ENCODE measurements around the gene DYRK1B. TPM values are rescaled to one million over a fixed set of nuclear protein-coding genes. Genes with fewer than 3 reads are reported as not detected.
"Not testable (repeated sequence)": the region's sequence is repeated elsewhere in the genome, so short reads cannot be mapped to it uniquely, and the experiment has no call there.

Gene DYRK1B
- total RNA-seq, 1 donor from 2014 or later = 18.3 TPM

GRCh38 chr19:39818626-39819097 is 15.3 kb downstream of the DYRK1B start:
- ATAC-seq = no peak
- no peak for DNase-seq (ENCODE audit: low spot score)
- intact Hi-C loops (cut with DNase I) = no loop called here

DNA sequence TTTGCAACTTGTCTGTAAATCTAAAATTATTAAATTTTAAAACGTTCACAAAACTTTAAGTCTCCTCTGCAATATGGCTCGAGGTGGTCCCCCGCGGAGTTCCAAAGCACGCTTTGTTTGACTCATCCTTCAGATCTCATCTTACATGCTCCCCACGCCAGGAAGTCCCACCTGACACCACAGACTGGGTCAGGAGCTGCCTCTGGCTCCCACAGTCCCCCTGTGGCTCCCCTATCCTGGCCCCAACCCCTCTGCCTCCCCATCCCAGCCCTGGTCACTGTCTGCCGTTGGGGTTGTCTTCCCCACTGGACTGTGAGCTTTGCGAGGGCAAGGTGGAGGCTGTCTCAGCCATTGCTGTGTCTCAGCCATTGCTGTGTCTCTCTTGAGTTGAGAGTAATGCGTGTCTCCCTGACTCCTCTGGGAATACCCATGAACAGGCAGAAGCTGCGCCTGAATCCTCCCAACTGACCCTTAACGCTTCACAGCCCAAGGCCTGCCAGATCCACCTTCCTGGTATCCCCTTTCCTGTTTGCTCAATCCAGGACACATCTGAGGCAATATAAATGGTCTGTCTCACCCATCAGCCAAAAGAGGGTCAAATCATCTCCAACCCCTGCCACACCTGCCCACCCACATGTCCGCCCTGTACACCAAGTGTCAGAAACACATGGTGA is 15.9 kb downstream of the DYRK1B start:
- DNase-seq (ENCODE audit: low spot score) = no peak
- no peak for ATAC-seq
- intact Hi-C loops (cut with DNase I) = no loop called here

GRCh38 chr19:39816287-39817048 is 17.5 kb downstream of the DYRK1B start:
- no peak for DNase-seq (ENCODE audit: low spot score)
- no peak for ATAC-seq
- intact Hi-C loops (cut with DNase I) = no loop called here

DNA sequence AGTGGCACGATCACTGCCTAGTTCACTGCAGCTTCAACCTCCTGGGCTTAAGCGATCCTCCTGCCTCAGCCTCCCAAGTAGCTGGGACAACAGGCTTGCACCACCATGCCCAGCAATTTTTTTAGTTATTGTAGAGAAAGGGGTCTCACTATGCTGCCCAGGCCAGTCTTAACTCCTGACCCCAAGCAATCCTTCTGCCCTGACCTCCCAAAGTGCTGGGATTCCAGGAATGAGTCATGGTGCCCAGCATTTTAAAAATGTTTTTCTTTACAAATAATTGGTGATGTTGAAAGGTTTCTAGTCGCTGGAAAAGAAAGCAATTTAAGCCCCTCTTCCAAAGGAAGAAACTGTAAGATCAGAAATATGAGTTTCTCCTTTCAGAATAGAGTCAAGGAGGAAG is 19.4 kb downstream of the DYRK1B start:
- DNase-seq (ENCODE audit: low spot score) (no peak), ATAC-seq (no peak)
- intact Hi-C loops (cut with DNase I) = no loop called here

DNA sequence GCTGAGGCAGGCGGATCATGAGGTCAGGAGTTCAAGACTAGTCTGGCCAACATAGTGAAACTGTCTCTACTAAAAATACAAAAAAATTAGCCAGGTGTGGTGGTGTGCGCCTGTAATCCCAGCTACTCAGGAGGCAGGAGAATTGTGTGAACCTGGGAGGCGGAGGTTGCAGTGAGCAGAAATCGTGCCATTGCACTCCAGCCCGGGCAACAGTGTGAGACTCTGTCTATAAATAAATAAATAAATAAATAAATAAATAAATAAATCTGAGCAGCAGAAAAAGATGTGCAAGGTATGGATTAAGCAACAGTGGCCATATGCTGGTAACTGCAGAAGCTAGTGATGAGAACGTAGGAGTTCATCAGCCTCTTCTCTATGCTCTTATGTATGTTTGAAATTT is 19.9 kb downstream of the DYRK1B start:
- intact Hi-C loops (cut with DNase I); DNase-seq (ENCODE audit: low spot score); ATAC-seq: not testable (repeated sequence)

DNA sequence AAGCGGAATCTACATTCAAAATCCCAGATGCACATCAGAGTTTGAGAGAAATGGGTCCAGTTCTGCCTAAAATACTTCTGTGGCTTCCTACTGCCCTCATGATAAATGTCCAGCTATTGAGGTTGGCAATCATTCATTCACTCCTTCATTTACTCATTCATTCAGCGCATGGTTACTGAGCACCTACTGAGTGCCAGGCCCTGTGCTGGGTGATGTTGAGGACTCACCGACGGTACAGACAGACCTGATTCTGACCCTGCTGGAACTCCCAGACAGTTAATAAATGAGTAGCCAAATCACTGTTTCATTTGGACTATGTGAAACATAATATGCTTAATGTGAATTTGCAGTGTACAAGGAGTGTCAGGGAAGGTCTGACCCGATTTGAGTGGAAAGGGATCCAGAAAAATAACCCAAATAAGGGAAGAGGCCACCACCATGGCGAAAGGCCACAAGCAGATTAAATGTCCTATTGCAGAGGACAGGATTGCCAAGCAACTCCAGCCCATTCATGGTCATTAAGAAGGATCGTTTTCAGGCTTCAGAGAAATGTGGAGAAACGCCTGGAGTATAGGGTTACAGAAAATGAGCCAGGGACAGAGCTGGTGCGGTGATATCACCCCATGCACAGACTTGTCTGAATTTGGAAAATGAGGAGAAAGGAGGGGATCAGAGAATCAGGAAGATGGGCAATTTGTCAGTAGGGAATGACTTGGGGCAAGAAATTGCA is 20.5 kb downstream of the DYRK1B start:
- peak; percentile 26 for ATAC-seq
- intact Hi-C loops (cut with DNase I) = no loop called here
- no peak for DNase-seq (ENCODE audit: low spot score)

- ATAC-seq = no peak
- intact Hi-C loops (cut with DNase I) = no loop called here
- DNase-seq (ENCODE audit: low spot score) = no peak
Observed at GRCh38 chr19:39811064-39811463, 22.9 kb downstream of the DYRK1B start.

GRCh38 chr19:39810424-39810823 is 23.5 kb downstream of the DYRK1B start:
- intact Hi-C loops (cut with DNase I) = no loop called here
- ATAC-seq (no peak), DNase-seq (ENCODE audit: low spot score) (no peak)

GRCh38 chr19:39809368-39809767 is 24.6 kb downstream of the DYRK1B start:
- ATAC-seq = no peak
- no peak for DNase-seq (ENCODE audit: low spot score)
- intact Hi-C loops (cut with DNase I) = no loop called here

- intact Hi-C loops (cut with DNase I) = not testable (repeated sequence)
Observed at GRCh38 chr19:39808688-39809087, 25.3 kb downstream of the DYRK1B start.

GRCh38 chr19:39807846-39808364 is 26.1 kb downstream of the DYRK1B start:
- ATAC-seq (no peak), DNase-seq (ENCODE audit: low spot score) (no peak)
- intact Hi-C loops (cut with DNase I) = no loop called here

More at GRCh38 chr19:39808688-39809087, 25.3 kb downstream of the DYRK1B start:
- not testable (repeated sequence) for ATAC-seq; DNase-seq (ENCODE audit: low spot score)

DNA sequence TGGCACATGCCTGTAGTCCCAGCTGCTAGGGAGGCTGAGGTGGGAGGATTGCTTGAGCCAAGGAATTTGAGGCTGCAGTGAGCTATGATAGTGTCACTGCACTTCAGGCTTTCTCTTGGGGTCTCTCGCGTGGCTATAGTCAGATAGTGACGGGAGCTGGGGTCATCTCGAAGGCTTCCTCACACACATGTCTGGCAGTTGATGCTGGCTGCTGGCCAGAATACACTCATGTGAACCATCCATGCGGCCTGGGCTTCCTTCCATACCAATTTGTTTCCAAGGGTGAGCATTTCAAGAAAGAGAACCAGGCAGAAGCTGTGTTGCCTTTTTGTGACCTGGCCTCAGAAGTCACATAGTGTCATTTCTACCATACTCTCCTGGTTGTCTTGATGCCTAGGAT is 28.9 kb downstream of the DYRK1B start:
- no peak for ATAC-seq
- no peak for DNase-seq (ENCODE audit: low spot score)
- intact Hi-C loops (cut with DNase I) = no loop called here

GRCh38 chr19:39802958-39803357 is 31.0 kb downstream of the DYRK1B start:
- ATAC-seq (no peak), DNase-seq (ENCODE audit: low spot score) (no peak)
- intact Hi-C loops (cut with DNase I) = no loop called here

GRCh38 chr19:39797083-39797482 is 36.9 kb downstream of the DYRK1B start:
- intact Hi-C loops (cut with DNase I) = no loop called here
- DNase-seq (ENCODE audit: low spot score) (no peak), ATAC-seq (no peak)

- intact Hi-C loops (cut with DNase I) = no loop called here
- ATAC-seq = no peak
- no peak for DNase-seq (ENCODE audit: low spot score)
Observed at GRCh38 chr19:39796000-39796498, 37.9 kb downstream of the DYRK1B start.

DNA sequence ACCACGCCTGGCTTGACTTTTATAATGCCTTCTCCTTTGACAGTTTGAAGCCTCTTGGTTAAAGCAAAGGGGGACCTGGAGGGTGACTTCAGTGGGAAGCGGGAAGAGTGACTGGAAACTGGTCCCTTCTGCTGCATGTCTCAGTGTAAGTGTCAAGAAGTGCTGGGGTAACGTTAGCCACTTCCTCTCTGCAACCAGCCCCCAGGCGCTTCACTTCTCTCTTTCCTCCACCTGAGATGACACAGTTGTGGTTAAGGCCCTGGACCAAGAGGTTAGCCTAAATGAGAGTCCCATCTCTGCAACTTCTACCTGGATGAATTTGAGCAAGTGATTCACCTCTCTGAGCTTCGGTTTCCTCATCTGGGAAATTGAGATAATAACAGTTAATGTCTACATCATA is 39.0 kb downstream of the DYRK1B start:
- intact Hi-C loops (cut with DNase I) = no loop called here
- ATAC-seq = no peak
- no peak for DNase-seq (ENCODE audit: low spot score)

DNA sequence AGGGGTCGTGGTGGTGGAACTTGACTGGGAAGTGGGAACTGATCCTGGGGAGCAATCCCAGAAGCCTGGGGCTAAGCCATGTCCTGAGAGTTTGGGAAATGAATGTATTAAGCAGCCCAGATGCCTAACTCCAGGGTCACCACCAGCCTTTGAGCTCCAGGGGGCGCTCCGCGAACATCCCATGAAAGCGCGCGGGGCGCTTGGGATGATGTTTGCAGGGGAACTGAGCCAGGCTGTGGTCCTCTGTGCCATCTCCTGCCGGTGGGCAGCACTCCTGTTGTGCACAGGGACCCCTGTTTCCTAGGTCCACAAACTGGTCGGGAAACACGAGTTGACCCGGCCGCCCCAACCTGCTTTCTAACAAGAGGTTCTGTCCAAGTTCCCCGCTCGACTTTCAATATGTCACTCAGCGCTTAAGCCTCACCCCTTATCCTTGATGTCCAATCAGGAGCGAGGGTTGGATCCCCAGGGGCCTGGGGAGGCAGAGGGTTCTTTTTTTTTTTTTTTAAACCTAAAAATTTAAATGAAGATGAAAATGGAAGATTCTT is 40.9 kb downstream of the DYRK1B start:
- ATAC-seq = peak; percentile 97
- peak; percentile 82 for DNase-seq (ENCODE audit: low spot score)
- intact Hi-C loops (cut with DNase I) = no loop called here

DNA sequence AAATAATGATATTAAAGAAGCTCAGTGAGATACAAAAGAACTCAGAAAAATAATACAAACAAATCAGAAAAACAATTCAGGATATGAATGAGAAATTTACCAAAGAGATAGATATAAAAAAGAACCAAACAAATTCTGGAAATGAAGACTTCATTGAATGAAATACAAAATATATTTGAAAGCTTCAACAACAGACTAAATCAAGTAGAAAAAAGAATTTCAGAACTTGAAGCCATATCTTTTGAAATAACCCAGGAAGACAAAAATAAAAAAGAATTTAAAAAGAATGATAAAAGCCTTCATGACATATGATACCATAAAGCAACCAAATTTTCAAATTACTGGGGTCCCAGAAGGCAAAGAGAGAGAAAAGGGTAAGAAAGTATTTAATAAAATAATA is 45.7 kb downstream of the DYRK1B start:
- DNase-seq (ENCODE audit: low spot score) (no peak), ATAC-seq (no peak)
- intact Hi-C loops (cut with DNase I) = no loop called here

- no peak for ATAC-seq
- DNase-seq (ENCODE audit: low spot score) = no peak
- intact Hi-C loops (cut with DNase I) = no loop called here
Observed at GRCh38 chr19:39780894-39781293, 53.1 kb downstream of the DYRK1B start.
